ENCODE data around the gene TBC1D8. TPM values are rescaled to one million over a fixed set of nuclear protein-coding genes. Genes with fewer than 3 reads are reported as not detected.
A peak's percentile ranks its signal among the peaks of the same experiment; 100 is the strongest.

Gene TBC1D8
- total RNA-seq, 1 experiment from 2014 or later, result 51.7 TPM

DNA sequence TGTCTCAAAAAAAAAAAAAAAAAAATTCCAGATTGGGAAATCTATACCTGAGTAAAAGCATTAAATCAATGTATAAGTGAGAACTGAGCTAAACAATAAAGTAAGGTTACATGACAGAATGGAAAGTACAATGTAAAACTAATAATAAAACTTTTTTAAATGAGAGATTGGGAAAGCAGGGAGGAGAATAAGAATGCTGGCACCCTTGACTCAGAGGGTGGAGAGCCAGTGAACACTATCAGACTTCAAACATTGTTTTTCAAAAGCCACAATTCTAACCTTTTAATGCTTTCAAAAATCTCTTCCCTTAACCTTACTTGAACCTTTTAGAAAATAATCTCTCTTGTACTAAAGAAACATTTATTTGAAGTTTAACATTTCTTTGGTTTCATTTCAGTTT, 63.5 kb downstream of the TBC1D8 start (continued):
- TF ChIP-seq, protein P1, sequence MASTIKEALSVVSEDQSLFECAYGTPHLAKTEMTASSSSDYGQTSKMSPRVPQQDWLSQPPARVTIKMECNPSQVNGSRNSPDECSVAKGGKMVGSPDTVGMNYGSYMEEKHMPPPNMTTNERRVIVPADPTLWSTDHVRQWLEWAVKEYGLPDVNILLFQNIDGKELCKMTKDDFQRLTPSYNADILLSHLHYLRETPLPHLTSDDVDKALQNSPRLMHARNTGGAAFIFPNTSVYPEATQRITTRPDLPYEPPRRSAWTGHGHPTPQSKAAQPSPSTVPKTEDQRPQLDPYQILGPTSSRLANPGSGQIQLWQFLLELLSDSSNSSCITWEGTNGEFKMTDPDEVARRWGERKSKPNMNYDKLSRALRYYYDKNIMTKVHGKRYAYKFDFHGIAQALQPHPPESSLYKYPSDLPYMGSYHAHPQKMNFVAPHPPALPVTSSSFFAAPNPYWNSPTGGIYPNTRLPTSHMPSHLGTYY (CRISPR knock-in tag; IDR thresholded peaks at IDR 0.05), result no peak
- no peak for TF ChIP-seq ETV6 (CRISPR knock-in tag; IDR thresholded peaks at IDR 0.05)
- TF ChIP-seq ZNF263 (CRISPR knock-in tag; IDR thresholded peaks at IDR 0.05; ENCODE audit: low read depth), result no peak

DNA sequence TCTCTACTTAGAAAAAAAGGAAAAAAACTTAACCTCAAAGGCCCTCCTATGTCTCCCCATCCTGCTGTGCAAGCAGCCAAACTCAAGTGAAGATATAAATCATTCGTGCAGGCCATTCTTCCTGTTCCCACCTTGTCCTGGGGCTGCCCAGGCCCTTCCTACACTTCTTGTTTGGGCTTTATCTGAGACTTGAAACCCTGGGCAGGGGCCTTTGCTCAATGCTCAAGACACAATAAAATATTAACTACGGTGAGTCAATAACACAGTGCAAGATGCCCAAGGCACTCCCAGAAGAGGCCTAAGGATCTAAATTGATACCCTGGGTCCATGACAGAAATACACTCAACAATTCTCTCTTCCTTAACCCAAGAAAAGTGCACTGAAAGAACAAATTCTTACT, 67.6 kb downstream of the TBC1D8 start:
- H3K27ac Mint-ChIP-seq, result peak overlapping the region; percentile 44; the same call in 1 of the 2 replicates
- no peak for ATAC-seq

DNA sequence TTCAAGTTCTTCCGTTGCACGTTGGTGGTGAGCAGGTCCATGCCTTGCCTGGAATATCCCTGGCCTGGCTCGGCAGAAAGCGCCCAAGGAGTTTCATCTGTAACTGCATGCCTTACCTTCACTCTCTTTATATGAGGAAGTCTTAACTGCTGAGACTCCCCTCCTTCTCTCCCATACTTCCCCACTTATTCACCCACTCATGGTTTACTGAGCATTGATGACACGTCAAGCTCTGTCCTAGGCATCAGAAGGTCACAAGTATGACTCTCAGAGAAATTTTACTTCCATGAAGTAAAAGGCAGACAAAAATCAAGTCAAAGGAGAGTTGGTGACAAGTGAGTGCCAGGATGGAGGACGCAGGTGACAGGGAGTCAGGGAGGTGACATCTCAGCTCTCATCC, 68.2 kb downstream of the TBC1D8 start:
- H3K27me3 Mint-ChIP-seq (ENCODE audit: low read depth), result no peaks in the 10 kb centered on the region
- H3K4me1 Mint-ChIP-seq, result peaks cover 3% of the 10 kb centered on the region
- TF ChIP-seq CREM (CRISPR knock-in tag; IDR thresholded peaks at IDR 0.05) (no peak), FOXK1 (CRISPR knock-in tag; IDR thresholded peaks at IDR 0.05) (no peak), ETV6 (CRISPR knock-in tag; IDR thresholded peaks at IDR 0.05) (no peak)
- TF ChIP-seq, protein P2, sequence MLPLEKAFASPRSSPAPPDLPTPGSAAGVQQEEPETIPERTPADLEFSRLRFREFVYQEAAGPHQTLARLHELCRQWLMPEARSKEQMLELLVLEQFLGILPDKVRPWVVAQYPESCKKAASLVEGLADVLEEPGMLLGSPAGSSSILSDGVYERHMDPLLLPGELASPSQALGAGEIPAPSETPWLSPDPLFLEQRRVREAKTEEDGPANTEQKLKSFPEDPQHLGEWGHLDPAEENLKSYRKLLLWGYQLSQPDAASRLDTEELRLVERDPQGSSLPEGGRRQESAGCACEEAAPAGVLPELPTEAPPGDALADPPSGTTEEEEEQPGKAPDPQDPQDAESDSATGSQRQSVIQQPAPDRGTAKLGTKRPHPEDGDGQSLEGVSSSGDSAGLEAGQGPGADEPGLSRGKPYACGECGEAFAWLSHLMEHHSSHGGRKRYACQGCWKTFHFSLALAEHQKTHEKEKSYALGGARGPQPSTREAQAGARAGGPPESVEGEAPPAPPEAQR (CRISPR knock-in tag; IDR thresholded peaks at IDR 0.05), result no peak
- TF ChIP-seq, protein P3, sequence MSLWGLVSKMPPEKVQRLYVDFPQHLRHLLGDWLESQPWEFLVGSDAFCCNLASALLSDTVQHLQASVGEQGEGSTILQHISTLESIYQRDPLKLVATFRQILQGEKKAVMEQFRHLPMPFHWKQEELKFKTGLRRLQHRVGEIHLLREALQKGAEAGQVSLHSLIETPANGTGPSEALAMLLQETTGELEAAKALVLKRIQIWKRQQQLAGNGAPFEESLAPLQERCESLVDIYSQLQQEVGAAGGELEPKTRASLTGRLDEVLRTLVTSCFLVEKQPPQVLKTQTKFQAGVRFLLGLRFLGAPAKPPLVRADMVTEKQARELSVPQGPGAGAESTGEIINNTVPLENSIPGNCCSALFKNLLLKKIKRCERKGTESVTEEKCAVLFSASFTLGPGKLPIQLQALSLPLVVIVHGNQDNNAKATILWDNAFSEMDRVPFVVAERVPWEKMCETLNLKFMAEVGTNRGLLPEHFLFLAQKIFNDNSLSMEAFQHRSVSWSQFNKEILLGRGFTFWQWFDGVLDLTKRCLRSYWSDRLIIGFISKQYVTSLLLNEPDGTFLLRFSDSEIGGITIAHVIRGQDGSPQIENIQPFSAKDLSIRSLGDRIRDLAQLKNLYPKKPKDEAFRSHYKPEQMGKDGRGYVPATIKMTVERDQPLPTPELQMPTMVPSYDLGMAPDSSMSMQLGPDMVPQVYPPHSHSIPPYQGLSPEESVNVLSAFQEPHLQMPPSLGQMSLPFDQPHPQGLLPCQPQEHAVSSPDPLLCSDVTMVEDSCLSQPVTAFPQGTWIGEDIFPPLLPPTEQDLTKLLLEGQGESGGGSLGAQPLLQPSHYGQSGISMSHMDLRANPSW (CRISPR knock-in tag; conservative IDR thresholded peaks at IDR 0.05; ENCODE audit: low read depth), result no peak
- no peak overlapping the region for H3K4me3 Mint-ChIP-seq
- ChIA-PET POLR2A (no interaction called here), CTCF (no interaction called here)
- H3K9me3 Mint-ChIP-seq, result peaks cover 2% of the 10 kb centered on the region
- no peak overlapping the region for H3K27ac Mint-ChIP-seq
- no peak for ATAC-seq
- peaks cover 20% of the 10 kb centered on the region for H3K36me3 Mint-ChIP-seq
- no peak for DNase-seq (ENCODE audit: low spot score)

More for the DNA sequence above, 67.6 kb downstream of the TBC1D8 start:
- no peak for TF ChIP-seq NFYB (CRISPR knock-in tag; conservative IDR thresholded peaks at IDR 0.05; ENCODE audit: low read depth)
- no peak for TF ChIP-seq RORB (CRISPR knock-in tag; IDR thresholded peaks at IDR 0.05)
- TF ChIP-seq ZNF263 (CRISPR knock-in tag; IDR thresholded peaks at IDR 0.05; ENCODE audit: low read depth), result no peak
- TF ChIP-seq, protein P3 (CRISPR knock-in tag; conservative IDR thresholded peaks at IDR 0.05; ENCODE audit: low read depth), result no peak
- no peak for TF ChIP-seq KAT7 (CRISPR knock-in tag; IDR thresholded peaks at IDR 0.05; ENCODE audit: borderline replicate concordance)
- TF ChIP-seq, protein P4, sequence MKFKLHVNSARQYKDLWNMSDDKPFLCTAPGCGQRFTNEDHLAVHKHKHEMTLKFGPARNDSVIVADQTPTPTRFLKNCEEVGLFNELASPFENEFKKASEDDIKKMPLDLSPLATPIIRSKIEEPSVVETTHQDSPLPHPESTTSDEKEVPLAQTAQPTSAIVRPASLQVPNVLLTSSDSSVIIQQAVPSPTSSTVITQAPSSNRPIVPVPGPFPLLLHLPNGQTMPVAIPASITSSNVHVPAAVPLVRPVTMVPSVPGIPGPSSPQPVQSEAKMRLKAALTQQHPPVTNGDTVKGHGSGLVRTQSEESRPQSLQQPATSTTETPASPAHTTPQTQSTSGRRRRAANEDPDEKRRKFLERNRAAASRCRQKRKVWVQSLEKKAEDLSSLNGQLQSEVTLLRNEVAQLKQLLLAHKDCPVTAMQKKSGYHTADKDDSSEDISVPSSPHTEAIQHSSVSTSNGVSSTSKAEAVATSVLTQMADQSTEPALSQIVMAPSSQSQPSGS (CRISPR knock-in tag; IDR thresholded peaks at IDR 0.05; ENCODE audit: borderline replicate concordance, low read depth), result no peak
- TF ChIP-seq, protein P5, sequence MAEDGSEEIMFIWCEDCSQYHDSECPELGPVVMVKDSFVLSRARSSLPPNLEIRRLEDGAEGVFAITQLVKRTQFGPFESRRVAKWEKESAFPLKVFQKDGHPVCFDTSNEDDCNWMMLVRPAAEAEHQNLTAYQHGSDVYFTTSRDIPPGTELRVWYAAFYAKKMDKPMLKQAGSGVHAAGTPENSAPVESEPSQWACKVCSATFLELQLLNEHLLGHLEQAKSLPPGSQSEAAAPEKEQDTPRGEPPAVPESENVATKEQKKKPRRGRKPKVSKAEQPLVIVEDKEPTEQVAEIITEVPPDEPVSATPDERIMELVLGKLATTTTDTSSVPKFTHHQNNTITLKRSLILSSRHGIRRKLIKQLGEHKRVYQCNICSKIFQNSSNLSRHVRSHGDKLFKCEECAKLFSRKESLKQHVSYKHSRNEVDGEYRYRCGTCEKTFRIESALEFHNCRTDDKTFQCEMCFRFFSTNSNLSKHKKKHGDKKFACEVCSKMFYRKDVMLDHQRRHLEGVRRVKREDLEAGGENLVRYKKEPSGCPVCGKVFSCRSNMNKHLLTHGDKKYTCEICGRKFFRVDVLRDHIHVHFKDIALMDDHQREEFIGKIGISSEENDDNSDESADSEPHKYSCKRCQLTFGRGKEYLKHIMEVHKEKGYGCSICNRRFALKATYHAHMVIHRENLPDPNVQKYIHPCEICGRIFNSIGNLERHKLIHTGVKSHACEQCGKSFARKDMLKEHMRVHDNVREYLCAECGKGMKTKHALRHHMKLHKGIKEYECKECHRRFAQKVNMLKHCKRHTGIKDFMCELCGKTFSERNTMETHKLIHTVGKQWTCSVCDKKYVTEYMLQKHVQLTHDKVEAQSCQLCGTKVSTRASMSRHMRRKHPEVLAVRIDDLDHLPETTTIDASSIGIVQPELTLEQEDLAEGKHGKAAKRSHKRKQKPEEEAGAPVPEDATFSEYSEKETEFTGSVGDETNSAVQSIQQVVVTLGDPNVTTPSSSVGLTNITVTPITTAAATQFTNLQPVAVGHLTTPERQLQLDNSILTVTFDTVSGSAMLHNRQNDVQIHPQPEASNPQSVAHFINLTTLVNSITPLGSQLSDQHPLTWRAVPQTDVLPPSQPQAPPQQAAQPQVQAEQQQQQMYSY (CRISPR knock-in tag; IDR thresholded peaks at IDR 0.05), result no peak
- TF ChIP-seq IRF2 (CRISPR knock-in tag; IDR thresholded peaks at IDR 0.05; ENCODE audit: borderline replicate concordance, low read depth), result no peak
- no peak for TF ChIP-seq CBFB (CRISPR knock-in tag; IDR thresholded peaks at IDR 0.05; ENCODE audit: low read depth)
- TF ChIP-seq HMGA2 (CRISPR knock-in tag; IDR thresholded peaks at IDR 0.05), result no peak
- H3K9me3 Mint-ChIP-seq, result no peaks in the 10 kb centered on the region
- no peak for DNase-seq (ENCODE audit: low spot score)
- H3K4me1 Mint-ChIP-seq, result peaks cover 3% of the 10 kb centered on the region
- H3K36me3 Mint-ChIP-seq, result peaks cover 17% of the 10 kb centered on the region
- no peaks in the 10 kb centered on the region for H3K27me3 Mint-ChIP-seq (ENCODE audit: low read depth)
- H3K4me3 Mint-ChIP-seq, result no peak overlapping the region
- ChIA-PET POLR2A (no interaction called here), CTCF (no interaction called here)
